ENCODE results near the gene STK26.

Gene STK26

DNA sequence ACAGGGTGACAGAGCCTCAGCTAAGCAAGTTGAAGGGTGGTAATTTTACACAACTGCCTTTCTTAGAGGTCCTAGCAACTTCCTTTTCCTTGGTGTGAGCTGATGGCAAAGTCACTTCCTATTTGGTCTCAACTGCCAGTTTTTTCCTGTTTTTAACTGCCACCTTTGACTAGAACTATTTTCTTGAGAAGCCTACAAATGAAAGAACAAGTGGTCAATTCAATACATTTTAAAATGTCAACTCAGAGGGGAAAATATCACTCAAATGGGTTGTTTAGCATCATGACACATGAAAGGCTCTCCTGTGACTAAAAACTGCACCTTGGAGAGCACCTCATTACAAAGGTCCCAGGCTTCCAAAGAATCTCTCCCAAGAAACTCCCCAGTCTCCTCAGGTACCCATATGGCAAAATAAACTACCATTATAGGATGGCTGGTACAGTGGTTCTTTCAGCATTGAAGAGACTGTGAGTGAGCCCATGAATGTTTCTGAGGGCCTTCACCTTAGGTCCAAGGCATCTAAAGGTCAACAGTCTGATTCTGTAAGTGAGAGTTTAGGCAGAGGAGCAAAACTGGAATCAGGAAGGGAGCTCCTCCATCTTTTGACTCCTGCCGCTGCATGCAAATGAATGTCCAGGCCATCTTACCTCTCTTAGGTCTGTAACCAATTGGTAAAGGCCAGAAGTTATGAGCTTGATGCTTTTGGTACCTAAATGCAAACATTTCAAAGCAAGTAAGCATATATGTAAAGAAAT is 5.5 kb upstream of the STK26 start:
- in situ Hi-C loops (cut with HindIII; ENCODE audit: low sequenced_read_pairs) = no loop called here
- no peak for DNase-seq (ENCODE audit: low read depth)
- TF ChIP-seq, protein P1, sequence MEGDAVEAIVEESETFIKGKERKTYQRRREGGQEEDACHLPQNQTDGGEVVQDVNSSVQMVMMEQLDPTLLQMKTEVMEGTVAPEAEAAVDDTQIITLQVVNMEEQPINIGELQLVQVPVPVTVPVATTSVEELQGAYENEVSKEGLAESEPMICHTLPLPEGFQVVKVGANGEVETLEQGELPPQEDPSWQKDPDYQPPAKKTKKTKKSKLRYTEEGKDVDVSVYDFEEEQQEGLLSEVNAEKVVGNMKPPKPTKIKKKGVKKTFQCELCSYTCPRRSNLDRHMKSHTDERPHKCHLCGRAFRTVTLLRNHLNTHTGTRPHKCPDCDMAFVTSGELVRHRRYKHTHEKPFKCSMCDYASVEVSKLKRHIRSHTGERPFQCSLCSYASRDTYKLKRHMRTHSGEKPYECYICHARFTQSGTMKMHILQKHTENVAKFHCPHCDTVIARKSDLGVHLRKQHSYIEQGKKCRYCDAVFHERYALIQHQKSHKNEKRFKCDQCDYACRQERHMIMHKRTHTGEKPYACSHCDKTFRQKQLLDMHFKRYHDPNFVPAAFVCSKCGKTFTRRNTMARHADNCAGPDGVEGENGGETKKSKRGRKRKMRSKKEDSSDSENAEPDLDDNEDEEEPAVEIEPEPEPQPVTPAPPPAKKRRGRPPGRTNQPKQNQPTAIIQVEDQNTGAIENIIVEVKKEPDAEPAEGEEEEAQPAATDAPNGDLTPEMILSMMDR (IDR thresholded peaks at IDR 0.05; ENCODE audit: low read depth, low read length, missing control alignments) = no peak
- H3K4me3 ChIP-seq (ENCODE audit: low read depth, low read length) = no peak overlapping the region

DNA sequence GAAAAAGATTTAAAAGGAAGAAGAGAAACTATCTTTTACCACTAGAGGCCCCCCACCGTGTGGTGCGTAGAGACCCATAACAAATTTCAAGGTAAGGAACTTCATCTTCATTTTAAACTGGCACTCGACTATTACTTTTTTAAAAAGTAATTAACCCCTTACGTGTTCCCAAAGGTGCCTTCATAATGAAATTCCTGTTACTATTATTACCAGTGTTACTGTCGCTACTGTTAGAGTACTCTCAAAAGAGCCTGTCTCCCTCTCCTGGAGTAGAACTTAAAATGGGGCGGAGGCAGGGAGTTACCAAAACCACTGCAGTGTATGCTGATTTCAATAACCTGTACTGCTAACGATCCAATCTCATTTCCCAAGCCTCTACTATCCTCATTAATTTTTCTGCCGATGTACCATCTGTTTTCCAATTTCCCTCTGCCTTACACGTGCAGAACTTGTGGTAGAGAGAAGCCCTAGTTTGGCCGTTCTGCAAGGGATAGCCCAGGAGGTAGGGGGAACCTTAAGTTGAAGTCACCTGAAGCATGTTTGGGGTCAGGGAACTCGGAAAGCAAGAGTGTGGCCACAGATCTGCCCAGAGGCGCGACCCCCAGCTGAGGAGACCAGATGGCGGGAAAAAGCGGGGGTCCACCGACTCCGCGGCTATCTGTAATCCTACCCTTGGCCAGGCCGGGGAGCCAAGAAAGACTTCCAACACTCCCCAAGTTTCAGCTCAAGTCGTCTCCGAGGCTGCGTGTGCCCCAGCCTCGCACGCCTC is 720 bp upstream of the STK26 start:
- TF ChIP-seq, protein P1 (IDR thresholded peaks at IDR 0.05; ENCODE audit: low read depth, low read length, missing control alignments) = peak; percentile 13
- in situ Hi-C loops (cut with HindIII; ENCODE audit: low sequenced_read_pairs) = no loop called here
- H3K4me3 ChIP-seq (ENCODE audit: low read depth, low read length) = peak overlapping the region; percentile 62
- no peak for DNase-seq (ENCODE audit: low read depth)

DNA sequence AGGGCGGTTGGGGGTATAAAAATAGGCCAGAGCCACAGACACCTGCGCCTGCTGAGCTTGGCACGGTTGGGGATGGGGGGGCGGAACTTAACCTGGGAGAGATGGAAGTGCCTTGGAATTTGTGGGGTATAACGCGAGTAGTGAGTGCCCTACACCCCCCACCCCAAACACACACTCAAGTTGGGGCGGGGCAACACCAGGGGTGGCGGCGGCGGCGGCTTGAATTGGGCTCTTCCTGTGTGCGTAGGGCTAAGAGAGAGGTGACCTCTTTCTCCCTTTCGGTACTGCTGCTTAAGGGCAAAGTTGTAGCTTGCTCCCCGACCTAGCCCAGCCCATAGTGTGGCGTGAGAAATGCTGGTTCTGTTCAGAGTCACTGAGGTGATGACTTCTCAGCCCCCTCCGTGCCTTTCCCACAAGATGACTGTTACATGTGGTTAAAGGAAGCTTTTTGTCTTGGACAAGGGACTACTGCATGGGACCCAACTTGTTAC is 839 bp downstream of the STK26 start:
- no peak for DNase-seq (ENCODE audit: low read depth)
- peak overlapping the region; percentile 62 for H3K4me3 ChIP-seq (ENCODE audit: low read depth, low read length)
- TF ChIP-seq, protein P1 (IDR thresholded peaks at IDR 0.05; ENCODE audit: low read depth, low read length, missing control alignments) = no peak
- in situ Hi-C loops (cut with HindIII; ENCODE audit: low sequenced_read_pairs) = no loop called here

DNA sequence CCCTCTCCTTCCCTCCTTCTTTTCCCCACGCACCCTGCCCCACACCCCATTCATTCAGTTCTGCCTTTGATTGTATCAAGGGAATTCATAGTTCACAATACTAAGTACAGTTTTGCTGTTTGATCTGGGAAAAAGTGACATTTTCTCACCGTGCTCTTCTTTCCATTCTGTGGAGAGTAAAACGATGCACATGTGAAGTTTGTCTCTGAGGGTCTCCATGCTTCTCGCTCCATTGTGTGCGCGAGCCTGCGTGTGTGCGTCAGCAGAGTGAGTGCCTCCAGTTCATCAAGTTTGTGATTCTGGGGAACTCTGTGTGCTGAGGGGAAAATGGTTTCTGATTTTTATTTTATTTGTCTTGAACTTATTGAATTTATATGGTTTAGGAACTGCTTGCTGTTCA is 1.9 kb downstream of the STK26 start:
- in situ Hi-C loops (cut with HindIII; ENCODE audit: low sequenced_read_pairs) = no loop called here
- TF ChIP-seq, protein P1 (IDR thresholded peaks at IDR 0.05; ENCODE audit: low read depth, low read length, missing control alignments) = no peak
- no peak overlapping the region for H3K4me3 ChIP-seq (ENCODE audit: low read depth, low read length)
- no peak for DNase-seq (ENCODE audit: low read depth)

DNA sequence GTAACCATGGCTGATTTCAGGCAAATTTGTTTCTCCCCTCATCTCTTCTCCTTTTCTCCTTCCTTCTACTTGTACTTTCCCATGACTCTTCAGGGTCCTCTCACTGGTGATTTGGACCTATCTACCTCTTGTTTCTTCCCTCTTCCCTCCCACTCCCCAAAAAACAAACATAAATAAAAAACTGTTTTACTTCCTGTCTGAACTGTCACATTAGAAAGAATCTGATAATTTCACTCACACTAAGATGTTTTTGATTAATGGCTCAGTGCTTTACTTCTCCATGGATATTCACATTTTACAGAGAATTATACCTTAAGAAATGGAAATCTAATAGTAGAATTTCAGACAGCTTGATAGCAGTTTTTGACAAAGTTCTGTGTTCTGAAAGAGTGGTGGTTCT is 7.2 kb downstream of the STK26 start:
- no peak for DNase-seq (ENCODE audit: low read depth)
- no peak overlapping the region for H3K4me3 ChIP-seq (ENCODE audit: low read depth, low read length)
- in situ Hi-C loops (cut with HindIII; ENCODE audit: low sequenced_read_pairs) = no loop called here
- TF ChIP-seq, protein P1 (IDR thresholded peaks at IDR 0.05; ENCODE audit: low read depth, low read length, missing control alignments) = no peak

DNA sequence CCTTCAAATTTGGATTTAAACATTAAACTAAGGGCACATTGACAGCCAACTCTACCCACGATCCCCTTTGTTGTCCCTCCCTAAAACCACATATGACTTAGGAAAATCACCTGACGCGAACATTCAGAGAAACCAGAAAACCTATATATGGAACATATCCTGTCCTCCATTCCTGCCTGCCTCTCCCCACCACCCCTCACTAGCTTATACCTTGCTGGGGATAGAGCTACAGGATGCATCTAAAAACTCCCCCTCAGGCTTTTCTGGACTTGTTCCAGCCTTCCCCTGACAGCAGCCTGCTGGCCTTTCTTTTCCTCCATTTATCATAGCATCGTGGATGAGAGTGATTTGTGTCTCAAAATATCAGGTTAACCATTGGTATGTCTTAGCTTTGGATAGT is 8.8 kb downstream of the STK26 start:
- in situ Hi-C loops (cut with HindIII; ENCODE audit: low sequenced_read_pairs) = no loop called here
- H3K4me3 ChIP-seq (ENCODE audit: low read depth, low read length) = no peak overlapping the region
- TF ChIP-seq, protein P1 (IDR thresholded peaks at IDR 0.05; ENCODE audit: low read depth, low read length, missing control alignments) = no peak
- no peak for DNase-seq (ENCODE audit: low read depth)
